Mesendoderm (in vitro differentiated cells): Measurements from ENCODE around the gene ABCA10.
A peak's percentile ranks its signal among the peaks of the same experiment; 100 is the strongest.

Experiments used
- DNase-seq: peaks from one replicate; pipeline ENCODE4 v3.0.0; 2013
- H2AK5ac ChIP-seq: 2 replicates; pipeline ENCODE4 v1.6.1; 2013; ENCODE audit warnings: low read length, inconsistent platforms
- H2BK120ac ChIP-seq: 2 replicates; pipeline ENCODE4 v1.6.1; 2013; ENCODE audit warnings: low read depth, mild to moderate bottlenecking, low read length, moderate library complexity, mixed read lengths
- H2BK15ac ChIP-seq: replicated peaks from 2 replicates; pipeline ENCODE4 v1.6.1; 2013; ENCODE audit warnings: low read depth, mild to moderate bottlenecking, moderate library complexity
- H2BK5ac ChIP-seq: 2 replicates; pipeline ENCODE4 v1.6.1; 2013; ENCODE audit warnings: low read length, inconsistent platforms
- H3K18ac ChIP-seq: 2 replicates; pipeline ENCODE4 v1.6.1; 2013; ENCODE audit warnings: mild to moderate bottlenecking, low read length, mixed read lengths
- H3K23ac ChIP-seq: one replicate; pipeline ENCODE4 v1.6.1; 2013; ENCODE audit warnings: low read length
- H3K27ac ChIP-seq: 2 replicates; pipeline ENCODE4 v1.5.1; 2013; ENCODE audit warnings: low read depth, mild to moderate bottlenecking, inconsistent platforms, low read length, moderate library complexity
- H3K27me3 ChIP-seq: 2 replicates; pipeline ENCODE4 v1.6.1; 2013; ENCODE audit warnings: low read length, control low read depth, mild to moderate bottlenecking, inconsistent platforms; ENCODE audit not compliant: insufficient read depth, poor library complexity
- H3K36me3 ChIP-seq: 2 replicates; pipeline ENCODE4 v1.6.1; 2013; ENCODE audit warnings: low read length, inconsistent platforms; ENCODE audit not compliant: control insufficient read depth, insufficient read depth
- H3K4ac ChIP-seq: one replicate; pipeline ENCODE4 v1.6.1; 2013; ENCODE audit warnings: low read depth, mild to moderate bottlenecking, low read length, moderate library complexity
- H3K4me1 ChIP-seq: 2 replicates; pipeline ENCODE4 v1.6.1; 2013; ENCODE audit warnings: low read depth, low read length, inconsistent platforms; ENCODE audit not compliant: control insufficient read depth
- H3K4me2 ChIP-seq: 2 replicates; pipeline ENCODE4 v1.6.1; 2013; ENCODE audit warnings: low read length
- H3K4me3 ChIP-seq: 2 replicates; pipeline ENCODE4 v1.5.1; 2013; ENCODE audit warnings: mild to moderate bottlenecking, low read length
- H3K56ac ChIP-seq: one replicate; pipeline ENCODE4 v1.6.1; 2013; ENCODE audit warnings: low read length
- H3K79me1 ChIP-seq: 2 replicates; pipeline ENCODE4 v1.6.1; 2013; ENCODE audit warnings: low read length, inconsistent platforms
- H3K79me2 ChIP-seq: 2 replicates; pipeline ENCODE4 v1.6.1; 2013; ENCODE audit warnings: mild to moderate bottlenecking, low read length; ENCODE audit not compliant: control insufficient read depth, insufficient read depth
- H3K9ac ChIP-seq: 2 replicates; pipeline ENCODE4 v1.6.1; 2013; ENCODE audit warnings: low read length, inconsistent platforms
- H4K5ac ChIP-seq: one replicate; pipeline ENCODE4 v1.6.1; 2013; ENCODE audit warnings: low read length
- H4K8ac ChIP-seq: one replicate; pipeline ENCODE4 v1.6.1; 2013; ENCODE audit warnings: low read depth, mild to moderate bottlenecking, control low read depth, low read length, moderate library complexity
- WGBS: extraction: QIAGEN DNeasy Blood & Tissue Kit; methylation state at CpG from one replicate; pipeline ENCODE4 v1.1.7; 2013; ENCODE audit warnings: low lambda C conversion rate, missing lambda C conversion rate; ENCODE audit not compliant: insufficient coverage; ENCODE audit errors: extremely low coverage; 5-methylcytosine and 5-hydroxymethylcytosine counted together

ABCA10 gene

GRCh38 chr17:69235338-69236058, 6.9 kb upstream of the ABCA10 start:
- no peaks in the 10 kb centered on the region for H3K4me1 ChIP-seq
- no peak overlapping the region for H4K8ac ChIP-seq
- no peak overlapping the region for H2BK5ac ChIP-seq
- DNase-seq = peak; percentile 90
- no peak overlapping the region for H4K5ac ChIP-seq
- H3K4ac ChIP-seq = no peak overlapping the region
- no peak overlapping the region for H3K23ac ChIP-seq
- H3K4me2 ChIP-seq = no peak overlapping the region
- no peak overlapping the region for H2BK120ac ChIP-seq
- no peak overlapping the region for H2AK5ac ChIP-seq
- no peak overlapping the region for H3K27ac ChIP-seq
- no peak overlapping the region for H3K56ac ChIP-seq
- H3K27me3 ChIP-seq = no peaks in the 10 kb centered on the region
- WGBS = no CpG with 5 or more reads among the region's 1 CpG
- no peak overlapping the region for H3K4me3 ChIP-seq
- H3K79me1 ChIP-seq = no peaks in the 10 kb centered on the region
- H2BK15ac ChIP-seq = no peak overlapping the region
- no peaks in the 10 kb centered on the region for H3K79me2 ChIP-seq
- H3K9ac ChIP-seq = no peak overlapping the region
- H3K36me3 ChIP-seq = no peaks in the 10 kb centered on the region
- H3K18ac ChIP-seq = no peak overlapping the region

- H3K18ac ChIP-seq = no peak overlapping the region
- no peak overlapping the region for H2BK15ac ChIP-seq
- H3K4ac ChIP-seq = no peak overlapping the region
- no peak overlapping the region for H2BK5ac ChIP-seq
- no peak overlapping the region for H3K4me2 ChIP-seq
- no peak for DNase-seq
- H3K23ac ChIP-seq = no peak overlapping the region
- H3K27me3 ChIP-seq = no peaks in the 10 kb centered on the region
- H3K9ac ChIP-seq = no peak overlapping the region
- H3K4me3 ChIP-seq = no peak overlapping the region
- no peak overlapping the region for H2BK120ac ChIP-seq
- H3K79me1 ChIP-seq = no peaks in the 10 kb centered on the region
- no peak overlapping the region for H3K27ac ChIP-seq
- no peaks in the 10 kb centered on the region for H3K36me3 ChIP-seq
- no peak overlapping the region for H3K56ac ChIP-seq
- H4K8ac ChIP-seq = no peak overlapping the region
- no peaks in the 10 kb centered on the region for H3K4me1 ChIP-seq
- H3K79me2 ChIP-seq = no peaks in the 10 kb centered on the region
- no peak overlapping the region for H4K5ac ChIP-seq
- no peak overlapping the region for H2AK5ac ChIP-seq
Measured at GRCh38 chr17:69232650-69233049, 4.0 kb upstream of the ABCA10 start.

GRCh38 chr17:69231521-69231920, 2.9 kb upstream of the ABCA10 start:
- DNase-seq = no peak
- H3K79me1 ChIP-seq = no peaks in the 10 kb centered on the region
- WGBS = no CpG with 5 or more reads among the region's 1 CpG

GRCh38 chr17:69230939-69231338, 2.3 kb upstream of the ABCA10 start:
- H2AK5ac ChIP-seq = no peak overlapping the region
- no peaks in the 10 kb centered on the region for H3K79me2 ChIP-seq
- no peak overlapping the region for H4K8ac ChIP-seq
- no peak overlapping the region for H3K4me2 ChIP-seq
- H3K9ac ChIP-seq = no peak overlapping the region
- H3K79me1 ChIP-seq = no peaks in the 10 kb centered on the region
- H3K4me3 ChIP-seq = no peak overlapping the region
- H3K4me1 ChIP-seq = no peaks in the 10 kb centered on the region
- no peak overlapping the region for H2BK15ac ChIP-seq
- no peaks in the 10 kb centered on the region for H3K27me3 ChIP-seq
- H3K27ac ChIP-seq = no peak overlapping the region
- no peak for DNase-seq
- WGBS = no CpG with 5 or more reads among the region's 3 CpGs
- no peak overlapping the region for H3K4ac ChIP-seq
- no peak overlapping the region for H2BK120ac ChIP-seq
- H2BK5ac ChIP-seq = no peak overlapping the region
- no peak overlapping the region for H3K56ac ChIP-seq
- no peak overlapping the region for H3K23ac ChIP-seq
- H3K36me3 ChIP-seq = no peaks in the 10 kb centered on the region
- H4K5ac ChIP-seq = no peak overlapping the region
- H3K18ac ChIP-seq = no peak overlapping the region

More at GRCh38 chr17:69231521-69231920, 2.9 kb upstream of the ABCA10 start:
- H3K56ac ChIP-seq = no peak overlapping the region
- H3K18ac ChIP-seq = no peak overlapping the region
- no peak overlapping the region for H3K23ac ChIP-seq
- H3K9ac ChIP-seq = no peak overlapping the region
- no peak overlapping the region for H3K4me3 ChIP-seq
- H3K4ac ChIP-seq = no peak overlapping the region
- H4K8ac ChIP-seq = no peak overlapping the region
- no peak overlapping the region for H2BK120ac ChIP-seq
- H3K4me1 ChIP-seq = no peaks in the 10 kb centered on the region
- H3K4me2 ChIP-seq = no peak overlapping the region
- no peaks in the 10 kb centered on the region for H3K27me3 ChIP-seq
- H3K79me2 ChIP-seq = no peaks in the 10 kb centered on the region
- no peak overlapping the region for H3K27ac ChIP-seq
- H4K5ac ChIP-seq = no peak overlapping the region
- H3K36me3 ChIP-seq = no peaks in the 10 kb centered on the region
- H2BK15ac ChIP-seq = no peak overlapping the region
- H2BK5ac ChIP-seq = no peak overlapping the region
- H2AK5ac ChIP-seq = no peak overlapping the region

GRCh38 chr17:69228018-69228417, 606 bp downstream of the ABCA10 start:
- H3K23ac ChIP-seq = no peak overlapping the region
- no peak overlapping the region for H2AK5ac ChIP-seq
- H3K27ac ChIP-seq = no peak overlapping the region
- no peak overlapping the region for H3K18ac ChIP-seq
- no peak overlapping the region for H3K9ac ChIP-seq
- no peaks in the 10 kb centered on the region for H3K27me3 ChIP-seq
- no peak overlapping the region for H2BK120ac ChIP-seq
- no peaks in the 10 kb centered on the region for H3K36me3 ChIP-seq
- no peak overlapping the region for H3K4me3 ChIP-seq
- no peak overlapping the region for H3K4me2 ChIP-seq
- H4K5ac ChIP-seq = no peak overlapping the region
- H2BK5ac ChIP-seq = no peak overlapping the region
- no peak overlapping the region for H3K56ac ChIP-seq
- no peaks in the 10 kb centered on the region for H3K79me2 ChIP-seq
- no peak overlapping the region for H3K4ac ChIP-seq
- no peak overlapping the region for H2BK15ac ChIP-seq
- H3K79me1 ChIP-seq = no peaks in the 10 kb centered on the region
- DNase-seq = no peak
- no peak overlapping the region for H4K8ac ChIP-seq
- H3K4me1 ChIP-seq = no peaks in the 10 kb centered on the region

- Histone ChIP-seq H2AK5ac (no peak overlapping the region), H3K9ac (no peak overlapping the region), H2BK120ac (no peak overlapping the region), H2BK15ac (no peak overlapping the region), H3K4me1 (no peaks in the 10 kb centered on the region), H3K4me2 (no peak overlapping the region), H3K56ac (no peak overlapping the region), H3K4ac (no peak overlapping the region), H4K5ac (no peak overlapping the region), H3K27me3 (no peaks in the 10 kb centered on the region), H3K23ac (no peak overlapping the region), H3K36me3 (no peaks in the 10 kb centered on the region), H4K8ac (no peak overlapping the region), H3K79me1 (no peaks in the 10 kb centered on the region), H3K18ac (no peak overlapping the region), H3K27ac (no peak overlapping the region), H2BK5ac (no peak overlapping the region), H3K79me2 (no peaks in the 10 kb centered on the region), H3K4me3 (no peak overlapping the region)
- no CpG with 5 or more reads among the region's 2 CpGs for WGBS
- DNase-seq = no peak
Measured at GRCh38 chr17:69227541-69227940, 1.1 kb downstream of the ABCA10 start.
